Small intestine (tissue), 7 donors: Measurements from ENCODE around the gene ANKZF1. TPM values are rescaled to one million over a fixed set of nuclear protein-coding genes. Genes with fewer than 3 reads are reported as not detected.
"Not testable (repeated sequence)": the region's sequence is repeated elsewhere in the genome, so short reads cannot be mapped to it uniquely, and the experiment has no call there.

Source experiments
- DNase-seq, 2 donors: peaks; one replicate each; pipeline versions ENCODE4 v3.0.0 to v3.0.0-alpha.2; 2013
- FAIRE-seq: peaks from 2 replicates; lab custom pipeline; 2012; peaks lifted over from hg19 to GRCh38; lab: Jason Lieb, UNC
- H3K27ac ChIP-seq, 3 donors: one replicate each; pipeline ENCODE4 v1.5.1; 2013; ENCODE audit warnings: low read length in 2 of 3, mild to moderate bottlenecking in 2 of 3, control low read depth in 1 of 3, inconsistent platforms in 1 of 3, low read depth in 1 of 3, moderate library complexity in 1 of 3
- H3K27me3 ChIP-seq, 3 donors: one replicate each; pipeline ENCODE4 v1.6.1; 2013; ENCODE audit warnings: low read length in 3 of 3, inconsistent platforms in 1 of 3; ENCODE audit not compliant: control insufficient read depth in 3 of 3, insufficient read depth in 3 of 3
- H3K36me3 ChIP-seq, 3 donors: one replicate each; pipeline ENCODE4 v1.6.1; 2013; ENCODE audit warnings: low read length in 3 of 3, inconsistent platforms in 1 of 3, low read depth in 1 of 3, mild to moderate bottlenecking in 1 of 3, moderate library complexity in 1 of 3; ENCODE audit not compliant: control insufficient read depth in 3 of 3, insufficient read depth in 2 of 3
- H3K4me1 ChIP-seq, 3 donors: one replicate each; pipeline ENCODE4 v1.6.1; 2013; ENCODE audit warnings: low read length in 2 of 3, inconsistent platforms in 1 of 3, low read depth in 1 of 3, mild to moderate bottlenecking in 1 of 3, moderate library complexity in 1 of 3; ENCODE audit not compliant: control insufficient read depth in 3 of 3, insufficient read depth in 2 of 3
- H3K4me3 ChIP-seq, 3 donors: one replicate each; pipeline ENCODE4 v1.5.1; 2013; ENCODE audit warnings: low read length in 3 of 3, control low read depth in 1 of 3, inconsistent platforms in 1 of 3, low read depth in 1 of 3, mild to moderate bottlenecking in 1 of 3, moderate library complexity in 1 of 3
- H3K9me3 ChIP-seq, 2 donors: one replicate each; pipeline ENCODE4 v1.6.1; 2013; ENCODE audit warnings: low read depth in 1 of 2, low read length in 1 of 2; ENCODE audit not compliant: control insufficient read depth in 2 of 2, insufficient read depth in 1 of 2
- WGBS, 3 donors: extraction: QIAGEN DNeasy Blood & Tissue Kit; methylation state at CpG; one replicate each; pipeline ENCODE4 v1.1.7; 2013; 5-methylcytosine and 5-hydroxymethylcytosine counted together
- polyA plus RNA-seq, 4 donors: library from polyadenylated mRNA; stranded (reverse) in 3 of 4; unstranded in 1 of 4; fragments of 200-250 nt in 3 of 4; fragments of 120-200 nt in 1 of 4; gene quantifications; one replicate each; pipeline versions ENCODE4 v1.2.1 to v1.2.3, GENCODE V29; 2013
- donor health status: healthy with polysubstance abuse.
- donor health status: control.
- donor health status: control.
- donor health status: Bipolar disorder and iron deficiency.
- donor health status: healthy.

Gene ANKZF1
- polyA plus RNA-seq, 4 donors, result 20.2 to 62.7 (median 36.7) TPM

- 41 to 61% (median 44%) methylated on average over 5 of the region's 5 CpGs for WGBS, 3 donors
- Histone ChIP-seq H3K36me3 (peaks cover 0 to 39% (median 2%) of the 10 kb centered on the region in 3 donors), H3K27me3 (peaks cover 0 to 39% (median 0%) of the 10 kb centered on the region in 3 donors), H3K9me3 (no peaks in the 10 kb centered on the region), H3K4me3 (peak overlapping the region; percentile 65 to 77 (median 73)), H3K4me1 (peaks cover 9 to 64% (median 14%) of the 10 kb centered on the region in 3 donors), H3K27ac (peak overlapping the region in 1 of 3 donors; percentile 94)
- FAIRE-seq (no peak), DNase-seq (peak in 1 of 2 donors; percentile 49)
Measured at GRCh38 chr2:219252084-219252483, 22.5 kb downstream of the ANKZF1 start.

- H3K4me3 ChIP-seq, result peak overlapping the region; percentile 65 to 77 (median 73)
- H3K9me3 ChIP-seq, result no peaks in the 10 kb centered on the region
- H3K27me3 ChIP-seq, result peaks cover 0 to 39% (median 0%) of the 10 kb centered on the region in 3 donors
- 2 to 6% (median 3%) methylated on average over 9 of the region's 9 CpGs for WGBS, 3 donors
- peaks cover 0 to 34% (median 2%) of the 10 kb centered on the region in 3 donors for H3K36me3 ChIP-seq
- peaks cover 8 to 60% (median 11%) of the 10 kb centered on the region in 3 donors for H3K4me1 ChIP-seq
- DNase-seq (peak in 1 of 2 donors; percentile 29), FAIRE-seq (no peak)
- H3K27ac ChIP-seq, result peak overlapping the region in 2 of 3 donors; percentile 6 to 94
Measured at GRCh38 chr2:219252570-219252899, 22.9 kb downstream of the ANKZF1 start.

- H3K9me3 ChIP-seq, result no peaks in the 10 kb centered on the region
- peak within 1 kb of the TSS; percentile 65 to 77 (median 73) for H3K4me3 ChIP-seq
- peak within 1 kb of the TSS; percentile 34 to 94 (median 62) for H3K27ac ChIP-seq
- peaks cover 8 to 55% (median 9%) of the 10 kb centered on the region in 3 donors for H3K4me1 ChIP-seq
- H3K36me3 ChIP-seq, result peaks cover 0 to 28% (median 2%) of the 10 kb centered on the region in 3 donors
- peaks cover 0 to 39% (median 0%) of the 10 kb centered on the region in 3 donors for H3K27me3 ChIP-seq
- 1 to 2% (median 1%) methylated on average over 47 to 49 of the region's 49 CpGs for WGBS, 3 donors
- DNase-seq (peak; percentile 45 to 49), FAIRE-seq (no peak)
Measured at GRCh38 chr2:219252900-219253752, 23.5 kb downstream of the ANKZF1 start, which contains the start of gene TUBA4B. TUBA4B (plus strand) TSS chr2:219253243; CDS start chr2:219253408, 165 bp downstream.

- WGBS, 3 donors, result 0% methylated on average over 45 to 76 of the region's 76 CpGs
- no peak for FAIRE-seq
- peaks cover 0 to 39% (median 0%) of the 10 kb centered on the region in 3 donors for H3K27me3 ChIP-seq
- DNase-seq, result peak; percentile 89 to 90
- H3K27ac ChIP-seq, result peak within 1 kb of the TSS; percentile 34 to 94 (median 62)
- H3K36me3 ChIP-seq, result peaks cover 0 to 21% (median 2%) of the 10 kb centered on the region in 3 donors
- H3K4me1 ChIP-seq, result peaks cover 2 to 47% (median 8%) of the 10 kb centered on the region in 3 donors
- H3K9me3 ChIP-seq, result no peaks in the 10 kb centered on the region
- peak within 1 kb of the TSS; percentile 65 to 77 (median 73) for H3K4me3 ChIP-seq
Measured at GRCh38 chr2:219253753-219254589, 24.4 kb downstream of the ANKZF1 start, which contains the start of gene TUBA4A. TUBA4A (minus strand) TSS chr2:219253918; CDS start chr2:219253858, 60 bp downstream.

GRCh38 chr2:219254590-219255201, 25.1 kb downstream of the ANKZF1 start:
- peaks cover 0 to 41% (median 0%) of the 10 kb centered on the region in 3 donors for H3K27me3 ChIP-seq
- H3K4me1 ChIP-seq, result peaks cover 2 to 39% (median 8%) of the 10 kb centered on the region in 3 donors
- 16 to 19% (median 19%) methylated on average over 12 of the region's 12 CpGs for WGBS, 3 donors
- no peak for FAIRE-seq
- no peaks in the 10 kb centered on the region for H3K9me3 ChIP-seq
- peak in 1 of 2 donors; percentile 27 for DNase-seq
- peak overlapping the region in 2 of 3 donors; percentile 22 to 94 for H3K27ac ChIP-seq
- peaks cover 0 to 20% (median 2%) of the 10 kb centered on the region in 3 donors for H3K36me3 ChIP-seq
- H3K4me3 ChIP-seq, result peak overlapping the region; percentile 65 to 77 (median 73)

- H3K27me3 ChIP-seq, result peaks cover 0 to 40% (median 0%) of the 10 kb centered on the region in 3 donors
- not testable (repeated sequence) for H3K27ac ChIP-seq, FAIRE-seq, H3K4me1 ChIP-seq, H3K4me3 ChIP-seq, H3K36me3 ChIP-seq, H3K9me3 ChIP-seq, DNase-seq
- 81 to 87% (median 85%) methylated on average over 10 of the region's 10 CpGs for WGBS, 3 donors
Measured at GRCh38 chr2:219258942-219259341, 29.3 kb downstream of the ANKZF1 start.

GRCh38 chr2:219261024-219261855, 31.6 kb downstream of the ANKZF1 start:
- no peaks in the 10 kb centered on the region for H3K36me3 ChIP-seq
- H3K27ac ChIP-seq, result no peak overlapping the region
- DNase-seq (no peak), FAIRE-seq (no peak)
- no peak overlapping the region for H3K4me3 ChIP-seq
- H3K27me3 ChIP-seq, result peaks cover 0 to 20% (median 0%) of the 10 kb centered on the region in 3 donors
- 62 to 78% (median 76%) methylated on average over 5 of the region's 5 CpGs for WGBS, 3 donors
- H3K4me1 ChIP-seq, result no peaks in the 10 kb centered on the region
- no peaks in the 10 kb centered on the region for H3K9me3 ChIP-seq
